GM12878 (cell line): Measurements from ENCODE around the gene PDLIM4.

Experiments used
- ATF3 ChIP-seq: IDR thresholded peaks from 2 replicates; pipeline ENCODE4 v1.6.1; 2011; ENCODE audit warnings: low read depth, mild to moderate bottlenecking, low read length, moderate library complexity, borderline replicate concordance; ENCODE audit errors: extremely low read depth
- BHLHE40 ChIP-seq, 2 experiments: fragments of 450-650 bp in 1 of 2; IDR thresholded peaks; 2 replicates each; pipeline ENCODE4 v1.6.1; 2011 to 2017; ENCODE audit warnings: low read depth in 2 of 2, borderline replicate concordance in 1 of 2, improper control_type of control experiment in 1 of 2, low read length in 1 of 2, mild to moderate bottlenecking in 1 of 2
- CREB1 ChIP-seq: IDR thresholded peaks from 2 replicates; pipeline ENCODE4 v1.6.1; 2012; ENCODE audit warnings: low read depth, mild to moderate bottlenecking, inconsistent platforms
- CREM ChIP-seq: IDR thresholded peaks from 2 replicates; pipeline ENCODE4 v1.6.1; 2014; ENCODE audit warnings: antibody characterized with exemption, low read depth
- CTCF ChIP-seq, 3 experiments: IDR thresholded peaks in 2 of 3; conservative IDR thresholded peaks in 1 of 3; 2 replicates each; pipeline ENCODE4 v1.5.1; 2011; ENCODE audit warnings: low read depth in 3 of 3, low read length in 3 of 3, mild to moderate bottlenecking in 3 of 3, control low read depth in 2 of 3, moderate library complexity in 2 of 3, inconsistent platforms in 1 of 3, mixed read lengths in 1 of 3; ENCODE audit not compliant: control insufficient read depth in 2 of 3, insufficient read depth in 1 of 3; ENCODE audit errors: extremely low read depth in 1 of 3
- EP300 ChIP-seq, 2 experiments: fragments of 150-350 bp in 1 of 2; IDR thresholded peaks; 2 replicates each; pipeline ENCODE4 v1.6.1; 2011 to 2012; ENCODE audit warnings: low read depth in 2 of 2, low read length in 2 of 2, borderline replicate concordance in 1 of 2, improper control_type of control experiment in 1 of 2, inconsistent platforms in 1 of 2; ENCODE audit not compliant: control insufficient read depth in 1 of 2
- MEF2A ChIP-seq: IDR thresholded peaks from 2 replicates; pipeline ENCODE4 v1.6.1; 2011; ENCODE audit warnings: low read depth, mild to moderate bottlenecking, low read length, moderate library complexity; ENCODE audit not compliant: insufficient read depth
- NFYB ChIP-seq: IDR thresholded peaks from 2 replicates; pipeline ENCODE4 v1.6.1; 2011; ENCODE audit warnings: low read depth, mild to moderate bottlenecking, low read length, improper control_type of control experiment, moderate library complexity; ENCODE audit not compliant: insufficient read depth
- NR2C2 ChIP-seq: IDR thresholded peaks from 2 replicates; pipeline ENCODE4 v1.6.1; 2011; ENCODE audit warnings: borderline replicate concordance, low read depth; ENCODE audit not compliant: control insufficient read depth, insufficient read length
- POLR2A ChIP-seq: IDR thresholded peaks from 2 replicates; pipeline ENCODE4 v1.6.1; 2011; ENCODE audit warnings: low read depth, mild to moderate bottlenecking, low read length
- SUPT20H ChIP-seq: IDR thresholded peaks from 2 replicates; pipeline ENCODE4 v1.6.1; 2011; ENCODE audit warnings: low read depth, mild to moderate bottlenecking, low read length, moderate library complexity, borderline replicate concordance; ENCODE audit not compliant: control insufficient read depth
- TAF1 ChIP-seq: IDR thresholded peaks from 2 replicates; pipeline ENCODE4 v1.6.1; 2011; ENCODE audit warnings: mild to moderate bottlenecking, low read depth, low read length, borderline replicate concordance
- TBL1XR1 ChIP-seq: IDR thresholded peaks from 2 replicates; pipeline ENCODE4 v1.6.1; 2012; ENCODE audit warnings: low read depth, low read length, improper control_type of control experiment

GRCh38 chr5:132259069-132259851, 1.8 kb downstream of the PDLIM4 start:
- no peak for TF ChIP-seq CREM
- no peak for TF ChIP-seq MEF2A
- no peak for TF ChIP-seq POLR2A
- no peak for TF ChIP-seq CTCF (IDR thresholded peaks at IDR 0.05 in 2 of 3, conservative IDR thresholded peaks at IDR 0.05 in 1 of 3; ENCODE audit: control insufficient read depth in 2 of 3, extremely low read depth in 1 of 3, insufficient read depth in 1 of 3, low read depth in 3 of 3, low read length in 3 of 3)
- no peak for TF ChIP-seq TBL1XR1
- no peak for TF ChIP-seq SUPT20H
- no peak for TF ChIP-seq TAF1
- no peak for TF ChIP-seq NFYB
- TF ChIP-seq NR2C2, result no peak
- TF ChIP-seq BHLHE40 (IDR thresholded peaks at IDR 0.05; ENCODE audit: borderline replicate concordance in 1 of 2, low read depth in 2 of 2, low read length in 1 of 2), result no peak
- no peak for TF ChIP-seq ATF3
- TF ChIP-seq EP300 (IDR thresholded peaks at IDR 0.05; ENCODE audit: borderline replicate concordance in 1 of 2, control insufficient read depth in 1 of 2, low read depth in 2 of 2, low read length in 2 of 2), result no peak
- TF ChIP-seq CREB1, result no peak
